Measurements from ENCODE around the gene PRPF19.

Gene PRPF19

GRCh38 chr11:60875366-60876167, 30.8 kb downstream of the PRPF19 start:
- no peak overlapping the region for H3K27ac ChIP-seq

GRCh38 chr11:60874421-60875365, 31.7 kb downstream of the PRPF19 start:
- TF ChIP-seq CTCF (conservative IDR thresholded peaks at IDR 0.05): no peak
- 0 out of 2 replicates have a peak overlapping the region, but pooled peaks have one; percentile 5 for H3K27ac ChIP-seq

More at GRCh38 chr11:60875366-60876167, 30.8 kb downstream of the PRPF19 start:
- TF ChIP-seq CTCF (conservative IDR thresholded peaks at IDR 0.05): no peak

- no peak overlapping the region for H3K27ac ChIP-seq
- TF ChIP-seq CTCF (conservative IDR thresholded peaks at IDR 0.05): no peak
Measured at GRCh38 chr11:60873533-60873932, 32.9 kb downstream of the PRPF19 start.

GRCh38 chr11:60872961-60873524, 33.3 kb downstream of the PRPF19 start:
- H3K27ac ChIP-seq: no peak overlapping the region
- TF ChIP-seq CTCF (conservative IDR thresholded peaks at IDR 0.05): no peak

- no peak overlapping the region for H3K27ac ChIP-seq
- TF ChIP-seq CTCF (conservative IDR thresholded peaks at IDR 0.05): no peak
Measured at GRCh38 chr11:60872124-60872960, 34.0 kb downstream of the PRPF19 start.

- no peak overlapping the region for H3K27ac ChIP-seq
- TF ChIP-seq CTCF (conservative IDR thresholded peaks at IDR 0.05): no peak
Measured at GRCh38 chr11:60871378-60872061, 34.9 kb downstream of the PRPF19 start.

Data from VCaP (cell line).